ENCODE measurements around the gene LHX4. TPM values are rescaled to one million over a fixed set of nuclear protein-coding genes. Genes with fewer than 3 reads are reported as not detected.

The LHX4 gene
- total RNA-seq, result not detected

DNA sequence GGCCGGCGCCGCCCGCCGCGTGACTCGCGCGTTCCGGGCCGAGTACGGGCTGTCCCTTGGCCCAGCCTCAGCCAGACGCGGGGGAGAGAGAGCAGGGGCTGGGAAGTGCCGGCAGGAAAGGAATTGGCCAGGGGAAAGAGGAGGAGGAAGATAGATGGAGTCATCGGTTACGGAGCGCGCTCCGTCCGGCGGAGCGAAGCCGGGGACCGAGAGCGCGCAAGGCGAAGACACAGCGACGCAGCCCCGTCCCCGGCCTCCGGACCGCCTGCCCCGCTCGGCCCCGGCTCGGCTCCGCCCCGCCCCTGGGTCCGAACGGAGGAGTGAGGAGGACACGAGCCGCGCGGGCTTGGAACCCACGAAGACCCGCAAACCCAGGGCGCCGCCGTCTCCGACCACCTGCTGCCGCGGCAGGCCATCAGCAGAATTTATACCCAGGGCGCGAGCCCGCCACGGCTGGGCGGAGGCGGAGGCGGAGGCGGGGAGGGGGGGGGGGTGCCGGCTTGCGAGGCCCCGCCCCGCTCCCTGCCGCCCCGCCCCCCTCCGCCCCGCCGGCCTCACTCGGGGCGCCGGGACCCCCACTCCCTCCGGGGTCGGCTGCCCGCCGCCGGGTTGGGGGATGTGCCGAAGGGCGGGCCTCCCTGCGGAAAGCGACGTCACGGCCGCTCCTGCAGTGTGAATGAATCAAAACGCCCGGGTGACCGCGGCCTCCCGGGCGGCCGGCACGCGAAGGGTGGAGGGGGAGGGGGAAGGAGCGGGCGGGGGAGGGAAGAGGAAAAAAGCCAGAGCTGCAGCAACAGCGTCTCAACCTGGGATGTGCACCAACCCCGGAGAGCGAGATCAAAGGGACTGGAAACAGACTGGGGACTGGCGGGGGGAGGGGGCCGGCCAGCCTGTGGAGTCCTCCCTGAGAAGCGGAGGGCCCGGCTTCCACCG lies at the start of gene LHX4:
TSS of gene LHX4 (plus strand) at position 782 of the 933 bp plus-strand sequence. CDS start 266 bp downstream, outside the sequence.
- peak within 1 kb of the TSS; percentile 61 to 66 (median 61) for H3K4me3 ChIP-seq
- H3K36me3 ChIP-seq, result no peaks in the 10 kb centered on the region
- peaks cover 82 to 92% (median 86%) of the 10 kb centered on the region in 3 donors for H3K27me3 ChIP-seq
- in situ Hi-C loops (cut with MboI; ENCODE audit: low sequenced_read_pairs in 4 of 4) (no loop called here), intact Hi-C loops (cut with DNase I; ENCODE audit: low total_unique reads) (no loop called here)
- H3K27ac ChIP-seq, result no peak within 1 kb of the TSS
- peaks cover 18 to 33% of the 10 kb centered on the region in 2 donors for H3K4me1 ChIP-seq
- DNase-seq, result no peak
- H3K9me3 ChIP-seq, result no peaks in the 10 kb centered on the region
- ATAC-seq, result no peak
- TF ChIP-seq POLR2A (IDR thresholded peaks at IDR 0.05), result no peak
- TF ChIP-seq, protein P1, sequence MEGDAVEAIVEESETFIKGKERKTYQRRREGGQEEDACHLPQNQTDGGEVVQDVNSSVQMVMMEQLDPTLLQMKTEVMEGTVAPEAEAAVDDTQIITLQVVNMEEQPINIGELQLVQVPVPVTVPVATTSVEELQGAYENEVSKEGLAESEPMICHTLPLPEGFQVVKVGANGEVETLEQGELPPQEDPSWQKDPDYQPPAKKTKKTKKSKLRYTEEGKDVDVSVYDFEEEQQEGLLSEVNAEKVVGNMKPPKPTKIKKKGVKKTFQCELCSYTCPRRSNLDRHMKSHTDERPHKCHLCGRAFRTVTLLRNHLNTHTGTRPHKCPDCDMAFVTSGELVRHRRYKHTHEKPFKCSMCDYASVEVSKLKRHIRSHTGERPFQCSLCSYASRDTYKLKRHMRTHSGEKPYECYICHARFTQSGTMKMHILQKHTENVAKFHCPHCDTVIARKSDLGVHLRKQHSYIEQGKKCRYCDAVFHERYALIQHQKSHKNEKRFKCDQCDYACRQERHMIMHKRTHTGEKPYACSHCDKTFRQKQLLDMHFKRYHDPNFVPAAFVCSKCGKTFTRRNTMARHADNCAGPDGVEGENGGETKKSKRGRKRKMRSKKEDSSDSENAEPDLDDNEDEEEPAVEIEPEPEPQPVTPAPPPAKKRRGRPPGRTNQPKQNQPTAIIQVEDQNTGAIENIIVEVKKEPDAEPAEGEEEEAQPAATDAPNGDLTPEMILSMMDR (IDR thresholded peaks at IDR 0.05 in 4 of 5, conservative IDR thresholded peaks at IDR 0.05 in 1 of 5), result no peak

DNA sequence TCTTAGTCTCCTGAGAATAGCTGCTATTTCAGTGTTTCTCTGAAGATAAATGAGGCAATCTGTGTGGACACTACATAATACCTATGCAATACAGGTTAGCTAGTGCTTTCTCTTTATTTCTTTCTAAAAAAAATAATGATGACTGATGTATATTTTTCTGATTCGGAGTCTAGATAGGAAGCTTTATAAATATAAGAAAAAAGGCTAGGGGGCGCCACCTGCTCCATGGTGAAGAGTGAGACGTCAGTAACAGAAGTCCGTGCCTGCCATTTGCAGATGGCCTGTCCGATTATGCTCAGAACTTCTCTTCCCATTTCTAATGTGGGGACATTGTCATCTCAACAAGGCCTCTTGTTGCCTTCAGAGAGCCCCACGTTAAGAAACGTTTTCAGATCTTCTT lies 49.0 kb upstream of the LHX4 start:
- in situ Hi-C loops (cut with MboI; ENCODE audit: low sequenced_read_pairs in 4 of 4), result loop anchor here in 3 of 4 donors (25.0 kb wide), 2 partner anchors 94 to 469 kb away; no protein-coding TSS in a partner anchor
- H3K36me3 ChIP-seq, result peaks cover 0 to 53% of the 10 kb centered on the region in 2 donors
- intact Hi-C loops (cut with DNase I; ENCODE audit: low total_unique reads), result no loop called here
- no peak overlapping the region for H3K27ac ChIP-seq
- H3K27me3 ChIP-seq, result no peaks in the 10 kb centered on the region
- DNase-seq (peak in 1 of 2 donors; percentile 8), ATAC-seq (no peak)
- no peak overlapping the region for H3K4me3 ChIP-seq
- TF ChIP-seq POLR2A (IDR thresholded peaks at IDR 0.05), result no peak
- TF ChIP-seq, protein P1 (IDR thresholded peaks at IDR 0.05 in 4 of 5, conservative IDR thresholded peaks at IDR 0.05 in 1 of 5), result peak in 1 of 5 experiments; percentile 41
- H3K9me3 ChIP-seq, result no peaks in the 10 kb centered on the region
- H3K4me1 ChIP-seq, result peaks cover 0 to 4% of the 10 kb centered on the region in 2 donors

DNA sequence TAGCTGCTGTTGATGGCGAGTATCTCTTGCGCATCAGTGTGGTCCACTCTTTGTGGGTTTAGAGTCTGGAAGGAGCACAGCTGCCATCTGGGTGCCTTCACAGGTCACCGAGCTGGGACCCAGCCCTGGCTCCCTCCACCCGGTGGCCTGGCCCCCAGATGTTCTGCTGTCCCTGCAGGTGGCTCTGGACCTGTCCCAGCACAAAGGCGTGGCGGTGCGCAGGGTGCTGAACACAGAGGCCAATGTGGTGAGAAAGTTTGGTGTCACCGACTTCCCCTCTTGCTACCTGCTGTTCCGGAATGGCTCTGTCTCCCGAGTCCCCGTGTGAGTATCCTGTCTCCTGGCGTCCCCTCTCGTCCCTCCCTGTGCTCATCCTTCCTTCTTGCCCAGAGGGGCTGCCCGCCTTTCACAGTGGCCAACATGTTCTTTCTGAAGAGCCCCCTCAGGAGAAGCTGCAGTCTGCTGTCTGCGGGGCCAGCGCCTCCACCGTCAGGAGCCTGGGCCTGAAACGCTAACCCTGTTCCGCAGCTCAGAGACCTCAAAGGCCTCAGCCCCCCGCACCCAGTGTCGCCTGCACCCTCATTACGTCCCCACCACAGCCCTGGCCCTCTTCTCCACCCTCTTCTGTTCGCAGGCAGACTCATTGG lies 47.9 kb upstream of the LHX4 start:
- no peak for ATAC-seq
- peaks cover 0 to 4% of the 10 kb centered on the region in 2 donors for H3K4me1 ChIP-seq
- intact Hi-C loops (cut with DNase I; ENCODE audit: low total_unique reads) (no loop called here), in situ Hi-C loops (cut with MboI; ENCODE audit: low sequenced_read_pairs in 4 of 4) (loop anchor here in 3 of 4 donors (25.0 kb wide), 2 partner anchors 95 to 470 kb away; no protein-coding TSS in a partner anchor)
- H3K36me3 ChIP-seq, result peaks cover 0 to 63% of the 10 kb centered on the region in 2 donors
- H3K27ac ChIP-seq, result no peak overlapping the region
- H3K4me3 ChIP-seq, result no peak overlapping the region
- no peak for TF ChIP-seq POLR2A (IDR thresholded peaks at IDR 0.05)
- TF ChIP-seq, protein P1 (IDR thresholded peaks at IDR 0.05 in 4 of 5, conservative IDR thresholded peaks at IDR 0.05 in 1 of 5), result no peak
- no peaks in the 10 kb centered on the region for H3K27me3 ChIP-seq
- H3K9me3 ChIP-seq, result no peaks in the 10 kb centered on the region
- DNase-seq, result peak in 1 of 2 donors; percentile 8

DNA sequence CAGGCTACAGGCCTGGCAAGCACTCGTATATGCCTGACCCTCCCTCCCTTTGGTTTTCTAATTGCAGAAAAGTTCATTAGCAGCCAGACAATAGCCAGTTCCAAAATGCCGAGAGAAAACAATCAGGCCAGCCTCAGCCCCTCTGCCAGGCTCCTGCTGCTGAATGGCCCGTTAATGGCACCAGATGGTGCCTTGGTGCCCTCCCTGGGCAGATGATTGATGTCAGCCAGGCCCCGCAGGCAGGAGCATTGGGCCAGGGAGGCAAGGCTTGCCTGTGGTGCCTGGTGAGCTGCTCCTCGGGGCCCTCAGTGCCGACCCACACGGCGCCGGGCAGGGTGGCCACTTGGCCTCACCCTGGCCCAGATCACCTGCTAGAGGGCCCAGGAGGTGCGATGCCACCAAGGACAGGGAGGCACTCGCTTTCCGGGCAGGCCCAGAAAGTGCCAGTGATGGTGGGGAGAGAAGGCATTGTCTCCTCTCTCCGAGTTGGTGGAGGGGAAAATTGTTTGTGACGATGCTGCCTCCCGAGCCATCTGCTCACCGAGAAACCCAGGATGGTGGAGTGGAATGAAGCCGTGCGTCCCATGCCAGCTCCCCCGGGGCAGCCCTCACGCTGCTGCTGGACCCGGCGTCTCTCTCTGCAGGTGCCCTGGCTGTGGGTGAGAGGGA lies 47.3 kb upstream of the LHX4 start:
- intact Hi-C loops (cut with DNase I; ENCODE audit: low total_unique reads), result no loop called here
- no peak overlapping the region for H3K4me3 ChIP-seq
- no peaks in the 10 kb centered on the region for H3K27me3 ChIP-seq
- H3K36me3 ChIP-seq, result peaks cover 0 to 70% of the 10 kb centered on the region in 2 donors
- DNase-seq, result peak in 1 of 2 donors; percentile 7
- in situ Hi-C loops (cut with MboI; ENCODE audit: low sequenced_read_pairs in 4 of 4), result loop anchor here in 3 of 4 donors (25.0 kb wide), 2 partner anchors 95 to 470 kb away; no protein-coding TSS in a partner anchor
- H3K9me3 ChIP-seq, result no peaks in the 10 kb centered on the region
- no peak overlapping the region for H3K27ac ChIP-seq
- peaks cover 0 to 4% of the 10 kb centered on the region in 2 donors for H3K4me1 ChIP-seq
- no peak for ATAC-seq
- TF ChIP-seq, protein P1 (IDR thresholded peaks at IDR 0.05 in 4 of 5, conservative IDR thresholded peaks at IDR 0.05 in 1 of 5), result no peak
- no peak for TF ChIP-seq POLR2A (IDR thresholded peaks at IDR 0.05)
